IMR-90 (cell line): ENCODE data around the gene ALLC. TPM values are rescaled to one million over a fixed set of nuclear protein-coding genes. Genes with fewer than 3 reads are reported as not detected.

Source experiments
- ATAC-seq: fragments of 200-7000 bp; cut with Tn5 transposase; 2 replicates; pipeline ENCODE4 v1.9.1; 2020; ENCODE audit warnings: low read depth, mild to moderate bottlenecking, moderate library complexity
- BruUV-seq: library from RNA; stranded (reverse); fragments of 400-500 nt; replicated peaks from 2 replicates; lab custom pipeline; 2021; lab: Mats Ljungman, UMichigan
- CTCF ChIA-PET: fragments of 300-600 bp; formaldehyde crosslinking; extraction: SDS; loops from one replicate; lab custom pipeline; 2021; ENCODE audit warnings: antibody characterized with exemption; lab: Yijun Ruan, JAX
- POLR2A ChIA-PET: fragments of 300-600 bp; sonication (Branson Sonifier 250); formaldehyde crosslinking; loops from one replicate; lab custom pipeline; 2022; ENCODE audit warnings: antibody characterized with exemption; ENCODE audit not compliant: unreplicated experiment; lab: Charles Lee
- DNase-seq: peaks from one replicate; pipeline ENCODE4 v3.0.0; 2013
- H2AFZ ChIP-seq: replicated peaks from 2 replicates; pipeline ENCODE3; 2013; ENCODE audit warnings: low read length, mild to moderate bottlenecking; ENCODE audit not compliant: poor library complexity
- H2AK5ac ChIP-seq: 2 replicates; pipeline ENCODE4 v1.6.1; 2013; ENCODE audit warnings: low read depth, low read length, inconsistent platforms
- H2AK9ac ChIP-seq: replicated peaks from 2 replicates; pipeline ENCODE3; 2013; ENCODE audit warnings: mild to moderate bottlenecking, low read depth, low read length, moderate library complexity; ENCODE audit not compliant: poor library complexity
- H2BK120ac ChIP-seq: 2 replicates; pipeline ENCODE4 v1.6.1; 2013; ENCODE audit warnings: low read depth, low read length, inconsistent platforms
- H2BK15ac ChIP-seq: 3 replicates; pipeline ENCODE4 v1.6.1; 2013; ENCODE audit warnings: low read depth, low read length, inconsistent platforms
- H2BK20ac ChIP-seq: 2 replicates; pipeline ENCODE4 v1.6.1; 2013; ENCODE audit warnings: low read depth, mild to moderate bottlenecking, inconsistent platforms, low read length, moderate library complexity
- H2BK5ac ChIP-seq: 2 replicates; pipeline ENCODE4 v1.6.1; 2013; ENCODE audit warnings: mild to moderate bottlenecking, low read depth, low read length, inconsistent platforms; ENCODE audit not compliant: poor library complexity, severe bottlenecking
- H3K14ac ChIP-seq: replicated peaks from 2 replicates; pipeline ENCODE4 v1.6.1; 2013; ENCODE audit warnings: low read depth, low read length, inconsistent platforms
- H3K18ac ChIP-seq: 2 replicates; pipeline ENCODE4 v1.6.1; 2013; ENCODE audit warnings: low read depth, low read length, control low read depth
- H3K23ac ChIP-seq: 2 replicates; pipeline ENCODE4 v1.6.1; 2013; ENCODE audit warnings: low read depth, low read length, inconsistent platforms
- H3K27ac ChIP-seq: 2 replicates; pipeline ENCODE4 v1.5.1; 2013; ENCODE audit warnings: mild to moderate bottlenecking, control low read depth, low read length; ENCODE audit not compliant: insufficient read depth
- H3K27me3 ChIP-seq: 2 replicates; pipeline ENCODE4 v1.6.1; 2013; ENCODE audit warnings: low read length; ENCODE audit not compliant: control insufficient read depth, insufficient read depth
- H3K36me3 ChIP-seq: 2 replicates; pipeline ENCODE4 v1.6.1; 2013; ENCODE audit warnings: low read length, mixed read lengths; ENCODE audit not compliant: control insufficient read depth, insufficient read depth
- H3K4ac ChIP-seq: 2 replicates; pipeline ENCODE4 v1.6.1; 2013; ENCODE audit warnings: low read depth, low read length, inconsistent platforms
- H3K4me1 ChIP-seq: 2 replicates; pipeline ENCODE4 v1.6.1; 2013; ENCODE audit warnings: low read length, mixed read lengths; ENCODE audit not compliant: control insufficient read depth, insufficient read depth
- H3K4me2 ChIP-seq: 2 replicates; pipeline ENCODE4 v1.6.1; 2013; ENCODE audit warnings: low read depth, mild to moderate bottlenecking, control low read depth, low read length, moderate library complexity
- H3K4me3 ChIP-seq: 2 replicates; pipeline ENCODE4 v1.5.1; 2013; ENCODE audit warnings: low read depth, mild to moderate bottlenecking, control low read depth, low read length, moderate library complexity; ENCODE audit not compliant: insufficient read depth
- H3K56ac ChIP-seq: 2 replicates; pipeline ENCODE4 v1.6.1; 2013; ENCODE audit warnings: low read length, inconsistent platforms; ENCODE audit not compliant: insufficient read depth; ENCODE audit errors: extremely low read depth
- H3K79me1 ChIP-seq, 2 experiments: 2 replicates each; pipeline ENCODE4 v1.6.1; 2013; ENCODE audit warnings: low read length in 2 of 2, inconsistent platforms in 1 of 2, low read depth in 1 of 2
- H3K9ac ChIP-seq: 2 replicates; pipeline ENCODE4 v1.6.1; 2013; ENCODE audit warnings: low read depth, low read length, control low read depth
- H3K9me1 ChIP-seq: 2 replicates; pipeline ENCODE4 v1.6.1; 2013; ENCODE audit warnings: low read length, inconsistent platforms; ENCODE audit not compliant: insufficient read depth
- H3K9me3 ChIP-seq: 2 replicates; pipeline ENCODE4 v1.6.1; 2013; ENCODE audit warnings: low read length; ENCODE audit not compliant: control insufficient read depth, insufficient read depth
- H4K20me1 ChIP-seq: 2 replicates; pipeline ENCODE4 v1.6.1; 2013; ENCODE audit warnings: low read length, inconsistent platforms; ENCODE audit not compliant: insufficient read depth
- H4K5ac ChIP-seq: 2 replicates; pipeline ENCODE4 v1.6.1; 2013; ENCODE audit warnings: mild to moderate bottlenecking, low read depth, low read length, control low read depth
- H4K8ac ChIP-seq, 2 experiments: 2 replicates each; pipeline ENCODE4 v1.6.1; 2013; ENCODE audit warnings: low read depth in 2 of 2, low read length in 2 of 2, control low read depth in 1 of 2, inconsistent platforms in 1 of 2
- H4K91ac ChIP-seq: 2 replicates; pipeline ENCODE4 v1.6.1; 2013; ENCODE audit warnings: low read depth, low read length, inconsistent platforms; ENCODE audit not compliant: insufficient read depth
- BHLHE40 ChIP-seq: fragments of 150-350 bp; IDR thresholded peaks from 2 replicates; pipeline ENCODE4 v1.6.1; 2016; ENCODE audit warnings: mild to moderate bottlenecking, low read depth, low read length
- CEBPB ChIP-seq: IDR thresholded peaks from 2 replicates; pipeline ENCODE4 v1.6.1; 2012; ENCODE audit warnings: low read depth, low read length, improper control_type of control experiment
- CHD1 ChIP-seq: IDR thresholded peaks from 2 replicates; pipeline ENCODE4 v1.6.1; 2012; ENCODE audit warnings: low read depth, low read length, improper control_type of control experiment
- NFE2L2 ChIP-seq: fragments of 150-350 bp; IDR thresholded peaks from 2 replicates; pipeline ENCODE4 v1.6.1; 2016; ENCODE audit warnings: low read depth, mild to moderate bottlenecking, low read length
- RAD21 ChIP-seq: IDR thresholded peaks from 2 replicates; pipeline ENCODE4 v1.6.1; 2012; ENCODE audit warnings: low read length, improper control_type of control experiment
- RFX5 ChIP-seq: IDR thresholded peaks from 2 replicates; pipeline ENCODE4 v1.8.0; 2012; ENCODE audit warnings: low read depth, mild to moderate bottlenecking, low read length, moderate library complexity
- USF2 ChIP-seq: fragments of 150-350 bp; IDR thresholded peaks from 2 replicates; pipeline ENCODE4 v1.6.1; 2017; ENCODE audit warnings: mild to moderate bottlenecking, antibody characterized with exemption, low read length, low read depth
- WGBS, 2 experiments: methylation state at CpG; one replicate each; pipeline versions ENCODE4 v1.1.5 to v1.1.7; 2013; ENCODE audit warnings: missing lambda C conversion rate in 2 of 2; ENCODE audit not compliant: insufficient read length in 1 of 2; ENCODE audit errors: extremely low coverage in 2 of 2; 5-methylcytosine and 5-hydroxymethylcytosine counted together
- dilution Hi-C: fragments of 300-500 bp; cut with HindIII; formaldehyde crosslinking; loops from one replicate; pipeline ENCODE4 v1.14.3; 2018; ENCODE audit warnings: low sequenced_read_pairs; ENCODE audit not compliant: unreplicated experiment
- in situ Hi-C: fragments of 300-500 bp; cut with MboI; formaldehyde crosslinking; loops from 3 replicates; pipeline ENCODE4 v1.14.3; 2019; ENCODE audit warnings: low sequenced_read_pairs, inconsistent platforms, mixed read lengths
- intact Hi-C: fragments of 100-400 bp; cut with micrococcal nuclease; formaldehyde crosslinking; loops from 2 replicates; pipeline ENCODE4 v1.10.0; 2022
- polyA plus RNA-seq, 3 experiments: library from polyadenylated mRNA; depleted of rRNA; stranded (reverse); fragments of >200 nt; gene quantifications; 2 replicates each; pipeline ENCODE4 v1.2.3, GENCODE V29; 2012; ENCODE audit warnings: low replicate concordance in 1 of 3
- total RNA-seq: library from RNA; depleted of rRNA; stranded (reverse); fragments of >200 nt; gene quantifications from 2 replicates; pipeline ENCODE4 v1.2.3, GENCODE V29; 2012

Gene ALLC
- total and polyA plus RNA-seq, 2 of the 4 experiments (the other 2 are of a cell fraction), result not detected

- no peak for TF ChIP-seq RAD21
Observed at GRCh38 chr2:3627500-3628100, 30.4 kb upstream of the ALLC start (continued).

- Histone ChIP-seq H3K4ac (no peak overlapping the region), H3K18ac (no peak overlapping the region), H2BK120ac (no peak overlapping the region), H2BK5ac (no peak overlapping the region), H3K14ac (no peak overlapping the region), H3K9me3 (peaks cover 3% of the 10 kb centered on the region; the same call in 1 of the 2 replicates), H4K8ac (no peak overlapping the region), H3K23ac (no peak overlapping the region), H2BK15ac (no peak overlapping the region), H4K20me1 (no peaks in the 10 kb centered on the region), H2AK9ac (no peak overlapping the region), H3K27ac (no peak overlapping the region), H4K91ac (no peak overlapping the region), H4K5ac (no peak overlapping the region), H3K36me3 (no peaks in the 10 kb centered on the region), H2AFZ (no peak overlapping the region), H3K4me1 (peaks cover 15% of the 10 kb centered on the region; the same call in 1 of the 2 replicates), H3K79me1 (no peaks in the 10 kb centered on the region; a peak in 1 of 4 replicates), H2BK20ac (no peak overlapping the region), H3K4me2 (no peak overlapping the region), H3K4me3 (no peak overlapping the region), H3K56ac (no peak overlapping the region), H3K27me3 (no peaks in the 10 kb centered on the region), H2AK5ac (no peak overlapping the region), H3K9ac (no peak overlapping the region), H3K9me1 (peaks cover 16% of the 10 kb centered on the region)
- TF ChIP-seq CEBPB (no peak), RFX5 (no peak), BHLHE40 (no peak), USF2 (no peak), NFE2L2 (no peak), CHD1 (no peak), RAD21 (no peak)
- intact Hi-C loops (no loop called here), in situ Hi-C loops (no loop called here), dilution Hi-C loops (no loop called here)
- BruUV-seq, result no TSS peak
- WGBS, 2 experiments, result 83% methylated on average over 4 of the region's 10 CpGs; no CpG with 5 or more reads in 1 of the 2 experiments
- POLR2A ChIA-PET, result no interaction called here
- no peak for ATAC-seq
- CTCF ChIA-PET, result interaction anchor here (1.1 kb wide), 1 partner anchor 44 kb away, joined by 3 read pairs; no protein-coding TSS in a partner anchor
- no peak for DNase-seq
Observed at GRCh38 chr2:3628241-3628679, 29.7 kb upstream of the ALLC start.
